Measurements from ENCODE around the gene SPOCK1.

SPOCK1 gene

GRCh38 chr5:137144656-137145055, 354.5 kb downstream of the SPOCK1 start:
- no peaks in the 10 kb centered on the region for H3K36me3 ChIP-seq
- no peaks in the 10 kb centered on the region for H3K9me3 ChIP-seq
- H3K27me3 ChIP-seq, result no peaks in the 10 kb centered on the region
- no peak overlapping the region for H3K27ac ChIP-seq
- TF ChIP-seq CTCF (IDR thresholded peaks at IDR 0.05), result no peak
- H3K4me3 ChIP-seq (ENCODE audit: low read depth in 1 of 2, low read length in 1 of 2), result no peak overlapping the region
- H3K4me1 ChIP-seq (ENCODE audit: control insufficient read depth in 1 of 2, insufficient read depth in 1 of 2, low read depth in 1 of 2, low read length in 1 of 2), result no peaks in the 10 kb centered on the region

GRCh38 chr5:137142764-137143605, 356.1 kb downstream of the SPOCK1 start:
- Histone ChIP-seq H3K9me3 (no peaks in the 10 kb centered on the region), H3K36me3 (no peaks in the 10 kb centered on the region), H3K4me3 (ENCODE audit: low read depth in 1 of 2, low read length in 1 of 2) (no peak overlapping the region), H3K4me1 (ENCODE audit: control insufficient read depth in 1 of 2, insufficient read depth in 1 of 2, low read depth in 1 of 2, low read length in 1 of 2) (no peaks in the 10 kb centered on the region), H3K27me3 (no peaks in the 10 kb centered on the region), H3K27ac (no peak overlapping the region)
- no peak for TF ChIP-seq CTCF (IDR thresholded peaks at IDR 0.05)

GRCh38 chr5:137142346-137142745, 356.8 kb downstream of the SPOCK1 start:
- Histone ChIP-seq H3K36me3 (no peaks in the 10 kb centered on the region), H3K27me3 (no peaks in the 10 kb centered on the region), H3K9me3 (no peaks in the 10 kb centered on the region), H3K4me1 (ENCODE audit: control insufficient read depth in 1 of 2, insufficient read depth in 1 of 2, low read depth in 1 of 2, low read length in 1 of 2) (no peaks in the 10 kb centered on the region), H3K4me3 (ENCODE audit: low read depth in 1 of 2, low read length in 1 of 2) (no peak overlapping the region), H3K27ac (no peak overlapping the region)
- no peak for TF ChIP-seq CTCF (IDR thresholded peaks at IDR 0.05)

- H3K4me1 ChIP-seq (ENCODE audit: control insufficient read depth in 1 of 2, insufficient read depth in 1 of 2, low read depth in 1 of 2, low read length in 1 of 2), result no peaks in the 10 kb centered on the region
- H3K36me3 ChIP-seq, result no peaks in the 10 kb centered on the region
- H3K9me3 ChIP-seq, result no peaks in the 10 kb centered on the region
- H3K27me3 ChIP-seq, result no peaks in the 10 kb centered on the region
- no peak overlapping the region for H3K27ac ChIP-seq
- H3K4me3 ChIP-seq (ENCODE audit: low read depth in 1 of 2, low read length in 1 of 2), result no peak overlapping the region
- TF ChIP-seq CTCF (IDR thresholded peaks at IDR 0.05), result no peak
These were observed 357.3 kb downstream of the SPOCK1 start for GRCh38 chr5:137141779-137142178.

GRCh38 chr5:137136991-137137632, 362.0 kb downstream of the SPOCK1 start:
- TF ChIP-seq CTCF (IDR thresholded peaks at IDR 0.05), result no peak

More at GRCh38 chr5:137136991-137137632, 362.0 kb downstream of the SPOCK1 start:
- H3K4me1 ChIP-seq (ENCODE audit: control insufficient read depth in 1 of 2, insufficient read depth in 1 of 2, low read depth in 1 of 2, low read length in 1 of 2), result no peaks in the 10 kb centered on the region
- H3K4me3 ChIP-seq (ENCODE audit: low read depth in 1 of 2, low read length in 1 of 2), result no peak overlapping the region
- H3K27me3 ChIP-seq, result no peaks in the 10 kb centered on the region
- H3K36me3 ChIP-seq, result no peaks in the 10 kb centered on the region
- H3K9me3 ChIP-seq, result no peaks in the 10 kb centered on the region
- no peak overlapping the region for H3K27ac ChIP-seq
